HepG2 (cell line): ENCODE data around the gene USP38.

Source experiments
- BRCA1 ChIP-seq: sonication (generic); formaldehyde crosslinking; IDR thresholded peaks from 2 replicates; pipeline ENCODE4 v1.4.0; 2020; ENCODE audit warnings: missing genetic modification reagents
- EZH2 ChIP-seq: conservative IDR thresholded peaks from 2 replicates; pipeline ENCODE4 v1.6.1; 2012; ENCODE audit warnings: mild to moderate bottlenecking, low read depth, low read length, moderate library complexity
- FOXM1 ChIP-seq: sonication (generic); formaldehyde crosslinking; IDR thresholded peaks from 2 replicates; pipeline ENCODE4 v1.5.0; 2020; ENCODE audit warnings: missing genetic modification reagents
- GABPA ChIP-seq, 2 experiments: IDR thresholded peaks; 2 replicates each; pipeline ENCODE4 v1.6.1; 2011 to 2016; ENCODE audit warnings: low read depth in 2 of 2, low read length in 1 of 2, missing biosample characterization in 1 of 2, missing genetic modification characterization in 1 of 2
- KDM6A ChIP-seq: IDR thresholded peaks from 2 replicates; pipeline ENCODE4 v1.6.1; 2016; ENCODE audit warnings: low read depth
- LBX2 ChIP-seq: sonication (generic); formaldehyde crosslinking; IDR thresholded peaks from 2 replicates; pipeline ENCODE4 v1.5.0; 2020; ENCODE audit warnings: missing genetic modification reagents, mild to moderate bottlenecking, borderline replicate concordance
- POLR2A ChIP-seq, 2 experiments: IDR thresholded peaks; 2 replicates each; pipeline ENCODE4 v1.6.1; 2011; ENCODE audit warnings: low read depth in 2 of 2, low read length in 2 of 2, mild to moderate bottlenecking in 1 of 2, moderate library complexity in 1 of 2; ENCODE audit not compliant: insufficient read depth in 1 of 2
- POLR2AphosphoS5 ChIP-seq: IDR thresholded peaks from 2 replicates; pipeline ENCODE4 v1.6.1; 2012; ENCODE audit warnings: low read depth, low read length
- TAF1 ChIP-seq: sonication (generic); formaldehyde crosslinking; IDR thresholded peaks from 2 replicates; pipeline ENCODE4 v1.4.0; 2020; ENCODE audit warnings: missing genetic modification reagents
- UBTF ChIP-seq: sonication (generic); formaldehyde crosslinking; IDR thresholded peaks from 2 replicates; pipeline ENCODE4 v1.4.0; 2020; ENCODE audit warnings: mild to moderate bottlenecking, missing genetic modification reagents
- ZNF121 ChIP-seq: sonication (generic); formaldehyde crosslinking; IDR thresholded peaks from 2 replicates; pipeline ENCODE4 v1.5.0; 2020; ENCODE audit warnings: mild to moderate bottlenecking, missing genetic modification reagents
- ZNF746 ChIP-seq: sonication (generic); formaldehyde crosslinking; IDR thresholded peaks from 2 replicates; pipeline ENCODE4 v1.8.0; 2022; ENCODE audit warnings: mild to moderate bottlenecking, missing genetic modification reagents
- TF ChIP-seq, protein P1 (sequence below), 2 experiments: sonication (generic) in 1 of 2; formaldehyde crosslinking in 1 of 2; IDR thresholded peaks; 2 replicates each; pipeline versions ENCODE4 v1.6.1 to v1.9.0; 2014 to 2022; ENCODE audit warnings: antibody characterized with exemption in 1 of 2, borderline replicate concordance in 1 of 2, inconsistent platforms in 1 of 2, low read depth in 1 of 2, missing genetic modification reagents in 1 of 2
- TF ChIP-seq, protein P2 (sequence below): sonication (generic); formaldehyde crosslinking; IDR thresholded peaks from 2 replicates; pipeline ENCODE4 v1.9.0; 2021; ENCODE audit warnings: missing genetic modification reagents, borderline replicate concordance

DNA sequence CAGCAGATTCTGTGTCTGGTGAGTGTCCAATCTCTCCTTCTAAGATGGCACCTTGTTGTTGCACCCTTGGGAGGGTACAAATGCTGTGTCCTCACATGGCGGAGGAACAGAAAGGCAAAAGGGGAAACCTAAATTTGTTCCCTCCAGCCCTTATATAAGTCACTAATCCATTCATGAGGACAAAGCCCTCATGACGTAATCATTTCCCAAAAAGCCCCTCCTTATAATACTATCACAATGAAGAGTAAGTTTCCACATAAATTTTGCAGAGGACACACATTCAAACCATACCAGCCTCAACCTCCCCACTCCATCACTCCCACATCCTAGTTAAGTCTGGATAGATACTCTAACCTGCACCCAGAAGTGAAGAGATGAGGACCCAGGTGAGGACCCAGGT lies 63.1 kb downstream of the USP38 start:
- TF ChIP-seq, protein P1, sequence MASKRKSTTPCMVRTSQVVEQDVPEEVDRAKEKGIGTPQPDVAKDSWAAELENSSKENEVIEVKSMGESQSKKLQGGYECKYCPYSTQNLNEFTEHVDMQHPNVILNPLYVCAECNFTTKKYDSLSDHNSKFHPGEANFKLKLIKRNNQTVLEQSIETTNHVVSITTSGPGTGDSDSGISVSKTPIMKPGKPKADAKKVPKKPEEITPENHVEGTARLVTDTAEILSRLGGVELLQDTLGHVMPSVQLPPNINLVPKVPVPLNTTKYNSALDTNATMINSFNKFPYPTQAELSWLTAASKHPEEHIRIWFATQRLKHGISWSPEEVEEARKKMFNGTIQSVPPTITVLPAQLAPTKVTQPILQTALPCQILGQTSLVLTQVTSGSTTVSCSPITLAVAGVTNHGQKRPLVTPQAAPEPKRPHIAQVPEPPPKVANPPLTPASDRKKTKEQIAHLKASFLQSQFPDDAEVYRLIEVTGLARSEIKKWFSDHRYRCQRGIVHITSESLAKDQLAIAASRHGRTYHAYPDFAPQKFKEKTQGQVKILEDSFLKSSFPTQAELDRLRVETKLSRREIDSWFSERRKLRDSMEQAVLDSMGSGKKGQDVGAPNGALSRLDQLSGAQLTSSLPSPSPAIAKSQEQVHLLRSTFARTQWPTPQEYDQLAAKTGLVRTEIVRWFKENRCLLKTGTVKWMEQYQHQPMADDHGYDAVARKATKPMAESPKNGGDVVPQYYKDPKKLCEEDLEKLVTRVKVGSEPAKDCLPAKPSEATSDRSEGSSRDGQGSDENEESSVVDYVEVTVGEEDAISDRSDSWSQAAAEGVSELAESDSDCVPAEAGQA (IDR thresholded peaks at IDR 0.05; ENCODE audit: low read depth): no peak
- TF ChIP-seq, protein P1 (CRISPR knock-in tag; IDR thresholded peaks at IDR 0.05; ENCODE audit: borderline replicate concordance): no peak
- TF ChIP-seq POLR2AphosphoS5: no peak
- TF ChIP-seq BRCA1 (CRISPR knock-in tag): no peak
- no peak for TF ChIP-seq ZNF121 (CRISPR knock-in tag)
- no peak for TF ChIP-seq EZH2
- no peak for TF ChIP-seq LBX2
- no peak for TF ChIP-seq UBTF (CRISPR knock-in tag)
- TF ChIP-seq KDM6A: no peak
- no peak for TF ChIP-seq FOXM1 (CRISPR knock-in tag)
- no peak for TF ChIP-seq GABPA (IDR thresholded peaks at IDR 0.05; ENCODE audit: low read depth, low read length)
- no peak for TF ChIP-seq GABPA (CRISPR knock-in tag; IDR thresholded peaks at IDR 0.05; ENCODE audit: low read depth)
- TF ChIP-seq POLR2A (IDR thresholded peaks at IDR 0.05; ENCODE audit: insufficient read depth in 1 of 2, low read depth in 2 of 2, low read length in 2 of 2): no peak
- TF ChIP-seq, protein P2, sequence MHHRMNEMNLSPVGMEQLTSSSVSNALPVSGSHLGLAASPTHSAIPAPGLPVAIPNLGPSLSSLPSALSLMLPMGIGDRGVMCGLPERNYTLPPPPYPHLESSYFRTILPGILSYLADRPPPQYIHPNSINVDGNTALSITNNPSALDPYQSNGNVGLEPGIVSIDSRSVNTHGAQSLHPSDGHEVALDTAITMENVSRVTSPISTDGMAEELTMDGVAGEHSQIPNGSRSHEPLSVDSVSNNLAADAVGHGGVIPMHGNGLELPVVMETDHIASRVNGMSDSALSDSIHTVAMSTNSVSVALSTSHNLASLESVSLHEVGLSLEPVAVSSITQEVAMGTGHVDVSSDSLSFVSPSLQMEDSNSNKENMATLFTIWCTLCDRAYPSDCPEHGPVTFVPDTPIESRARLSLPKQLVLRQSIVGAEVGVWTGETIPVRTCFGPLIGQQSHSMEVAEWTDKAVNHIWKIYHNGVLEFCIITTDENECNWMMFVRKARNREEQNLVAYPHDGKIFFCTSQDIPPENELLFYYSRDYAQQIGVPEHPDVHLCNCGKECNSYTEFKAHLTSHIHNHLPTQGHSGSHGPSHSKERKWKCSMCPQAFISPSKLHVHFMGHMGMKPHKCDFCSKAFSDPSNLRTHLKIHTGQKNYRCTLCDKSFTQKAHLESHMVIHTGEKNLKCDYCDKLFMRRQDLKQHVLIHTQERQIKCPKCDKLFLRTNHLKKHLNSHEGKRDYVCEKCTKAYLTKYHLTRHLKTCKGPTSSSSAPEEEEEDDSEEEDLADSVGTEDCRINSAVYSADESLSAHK: no peak
- TF ChIP-seq ZNF746: no peak
- TF ChIP-seq TAF1 (CRISPR knock-in tag): no peak
